Prostate gland (tissue), 2 donors: ENCODE data around the gene PF4V1.

Experiments used
- CTCF ChIP-seq, 4 experiments: fragments of 200-600 bp in 2 of 4; fragments of 450-650 bp in 2 of 4; sonication (generic) in 2 of 4; IDR thresholded peaks; 1 replicate in 3 of 4; 2 replicates in 1 of 4; pipeline ENCODE4 v1.5.1; 2016 to 2019; ENCODE audit warnings: antibody characterized with exemption in 4 of 4, mild to moderate bottlenecking in 2 of 4, moderate library complexity in 2 of 4
- POLR2AphosphoS5 ChIP-seq: sonication (generic); formaldehyde crosslinking; IDR thresholded peaks from one replicate; pipeline ENCODE4 v1.6.1; 2017; ENCODE audit warnings: antibody characterized with exemption

GRCh38 chr4:73866246-73866645 lies 13.2 kb downstream of the PF4V1 start:
- TF ChIP-seq CTCF (IDR thresholded peaks at IDR 0.05) (no peak), POLR2AphosphoS5 (no peak)
